HepG2 (cell line): Measurements from ENCODE around the gene SLC22A23. TPM values are rescaled to one million over a fixed set of nuclear protein-coding genes. Genes with fewer than 3 reads are reported as not detected.
A peak's percentile ranks its signal among the peaks of the same experiment; 100 is the strongest.

Experiments used
- GABPA ChIP-seq, 2 experiments: IDR thresholded peaks; 2 replicates each; pipeline ENCODE4 v1.6.1; 2011 to 2016; ENCODE audit warnings: low read depth in 2 of 2, low read length in 1 of 2, missing biosample characterization in 1 of 2, missing genetic modification characterization in 1 of 2
- KIAA2018 ChIP-seq: sonication (generic); formaldehyde crosslinking; IDR thresholded peaks from 2 replicates; pipeline ENCODE4 v1.5.0; 2020; ENCODE audit warnings: mild to moderate bottlenecking, missing genetic modification reagents, borderline replicate concordance
- SATB2 ChIP-seq: sonication (generic); formaldehyde crosslinking; IDR thresholded peaks from 2 replicates; pipeline ENCODE4 v1.5.0; 2020; ENCODE audit warnings: missing genetic modification reagents
- SNAPC4 ChIP-seq: sonication (generic); formaldehyde crosslinking; IDR thresholded peaks from 2 replicates; pipeline ENCODE4 v1.4.0; 2020; ENCODE audit warnings: mild to moderate bottlenecking, missing genetic modification reagents
- TCF7L2 ChIP-seq: IDR thresholded peaks from 2 replicates; pipeline ENCODE4 v1.6.1; 2011; ENCODE audit warnings: mild to moderate bottlenecking, low read depth, low read length, moderate library complexity
- TMF1 ChIP-seq: sonication (generic); formaldehyde crosslinking; IDR thresholded peaks from 2 replicates; pipeline ENCODE4 v1.8.1; 2022; ENCODE audit warnings: low read depth, missing genetic modification reagents
- ZBTB37 ChIP-seq: sonication (generic); formaldehyde crosslinking; IDR thresholded peaks from 2 replicates; pipeline ENCODE4 v1.4.0; 2020; ENCODE audit warnings: mild to moderate bottlenecking, missing genetic modification reagents
- ZBTB38 ChIP-seq: sonication (generic); formaldehyde crosslinking; IDR thresholded peaks from 2 replicates; pipeline ENCODE4 v1.5.1; 2020; ENCODE audit warnings: mild to moderate bottlenecking, missing genetic modification reagents
- ZNF574 ChIP-seq: sonication (generic); formaldehyde crosslinking; IDR thresholded peaks from 2 replicates; pipeline ENCODE4 v1.4.0; 2020; ENCODE audit warnings: missing genetic modification reagents
- ZSCAN31 ChIP-seq: sonication (generic); formaldehyde crosslinking; IDR thresholded peaks from 2 replicates; pipeline ENCODE4 v1.5.0; 2020; ENCODE audit warnings: low read depth, mild to moderate bottlenecking, missing genetic modification reagents
- polyA plus RNA-seq, 8 experiments: library from polyadenylated mRNA; depleted of rRNA in 3 of 8; stranded (reverse) in 7 of 8; unstranded in 1 of 8; fragments of >200 nt; fragmentation: Illumina TruSeq in 4 of 8; extraction: Trizol in 4 of 8; gene quantifications; 2 replicates each; pipeline versions ENCODE4 v1.2.1 to v1.2.3, GENCODE V29; 2011 to 2016; ENCODE audit warnings: low read depth in 4 of 8, missing spikeins in 1 of 8, mixed read lengths in 1 of 8; ENCODE audit not compliant: insufficient read depth in 1 of 8
- total RNA-seq, 5 experiments: library from RNA; depleted of rRNA; stranded (reverse); fragments of >200 nt; fragmentation: Illumina TruSeq; extraction: Trizol; gene quantifications; 2 replicates each; pipeline ENCODE4 v1.2.3, GENCODE V29; 2016; ENCODE audit warnings: low read depth in 1 of 5

SLC22A23 gene
- total and polyA plus RNA-seq, 2 of the 13 experiments (the other 11 are each of a cell fraction or from before 2014, with no cell fraction given): 11.8 to 17.5 TPM

GRCh38 chr6:3258720-3259490, 197.9 kb downstream of the SLC22A23 start, which contains the start of gene PSMG4 (continued):
- TF ChIP-seq ZBTB37 (CRISPR knock-in tag): no peak
- TF ChIP-seq TCF7L2: no peak
- peak; percentile 88 for TF ChIP-seq SATB2 (CRISPR knock-in tag)
- no peak for TF ChIP-seq ZSCAN31
- TF ChIP-seq KIAA2018 (CRISPR knock-in tag): no peak
- TF ChIP-seq SNAPC4 (CRISPR knock-in tag): no peak
- no peak for TF ChIP-seq GABPA (IDR thresholded peaks at IDR 0.05; ENCODE audit: low read depth, low read length)
- TF ChIP-seq GABPA (CRISPR knock-in tag; IDR thresholded peaks at IDR 0.05; ENCODE audit: low read depth): peak; percentile 69
- peak; percentile 75; the same call in 1 of the 2 replicates for TF ChIP-seq ZNF574 (CRISPR knock-in tag)
- TF ChIP-seq ZBTB38 (CRISPR knock-in tag): peak; percentile 91
- peak; percentile 96 for TF ChIP-seq TMF1
